Measurements from ENCODE around the gene GPR35. TPM values are rescaled to one million over a fixed set of nuclear protein-coding genes. Genes with fewer than 3 reads are reported as not detected.

Gene GPR35
- total and polyA plus RNA-seq, 2 of the 13 experiments (the other 11 are each of a cell fraction or from before 2014, with no cell fraction given) = 27.1 to 44.2 TPM

- no peak; the same call in none of the 2 replicates for TF ChIP-seq ZNF724P (CRISPR knock-in tag; IDR thresholded peaks at IDR 0.05; ENCODE audit: borderline replicate concordance)
- TF ChIP-seq ATF4 (CRISPR knock-in tag; IDR thresholded peaks at IDR 0.05) = peak in 1 of 2 experiments; percentile 85; a peak in 2 of 4 replicates
- TF ChIP-seq ZNF101 (CRISPR knock-in tag; IDR thresholded peaks at IDR 0.05; ENCODE audit: borderline replicate concordance, low read depth) = no peak
- TF ChIP-seq ZNF292 (CRISPR knock-in tag; IDR thresholded peaks at IDR 0.05; ENCODE audit: borderline replicate concordance, low read depth) = no peak
- TF ChIP-seq SOX6 (IDR thresholded peaks at IDR 0.05) = no peak
- TF ChIP-seq SOX6 (CRISPR knock-in tag; IDR thresholded peaks at IDR 0.05) = peak; percentile 79
- peak; percentile 74 for TF ChIP-seq PITX1 (CRISPR knock-in tag; IDR thresholded peaks at IDR 0.05)
- no peak for TF ChIP-seq MBNL3 (CRISPR knock-in tag; conservative IDR thresholded peaks at IDR 0.05)
- TF ChIP-seq ZNF713 (CRISPR knock-in tag; IDR thresholded peaks at IDR 0.05) = 0 out of 2 replicates have a peak, but pooled peaks have one; percentile 63
- no peak for TF ChIP-seq CC2D1A (CRISPR knock-in tag; IDR thresholded peaks at IDR 0.05)
- TF ChIP-seq HOXA3 (CRISPR knock-in tag; IDR thresholded peaks at IDR 0.05) = peak; percentile 95
- no peak; the same call in 1 of the 2 replicates for TF ChIP-seq NKX3-1 (CRISPR knock-in tag; IDR thresholded peaks at IDR 0.05)
- TF ChIP-seq SMYD3 (CRISPR knock-in tag; IDR thresholded peaks at IDR 0.05) = no peak
- no peak for TF ChIP-seq RNF219 (CRISPR knock-in tag; IDR thresholded peaks at IDR 0.05)
- TF ChIP-seq KDM3A (CRISPR knock-in tag; IDR thresholded peaks at IDR 0.05; ENCODE audit: low read depth) = peak; percentile 74; the same call in 1 of the 2 replicates
- TF ChIP-seq ZNF674 (CRISPR knock-in tag; IDR thresholded peaks at IDR 0.05; ENCODE audit: low read depth) = peak; percentile 81; the same call in 1 of the 2 replicates
- TF ChIP-seq RFXANK (CRISPR knock-in tag; IDR thresholded peaks at IDR 0.05) = peak; percentile 59; the same call in 1 of the 2 replicates
- no peak for TF ChIP-seq ZNF326 (CRISPR knock-in tag; IDR thresholded peaks at IDR 0.05; ENCODE audit: borderline replicate concordance)
- TF ChIP-seq ZNF775 (CRISPR knock-in tag; IDR thresholded peaks at IDR 0.05; ENCODE audit: borderline replicate concordance) = no peak; the same call in 1 of the 2 replicates
- peak; percentile 17 for TF ChIP-seq HNRNPK (IDR thresholded peaks at IDR 0.05; ENCODE audit: low read depth, low read length, poor library complexity, severe bottlenecking)
- no peak for TF ChIP-seq FIP1L1 (IDR thresholded peaks at IDR 0.05; ENCODE audit: borderline replicate concordance, insufficient read depth, low read depth, low read length)
- peak; percentile 78 for TF ChIP-seq ELF3 (CRISPR knock-in tag; IDR thresholded peaks at IDR 0.05)
- TF ChIP-seq, protein P1, sequence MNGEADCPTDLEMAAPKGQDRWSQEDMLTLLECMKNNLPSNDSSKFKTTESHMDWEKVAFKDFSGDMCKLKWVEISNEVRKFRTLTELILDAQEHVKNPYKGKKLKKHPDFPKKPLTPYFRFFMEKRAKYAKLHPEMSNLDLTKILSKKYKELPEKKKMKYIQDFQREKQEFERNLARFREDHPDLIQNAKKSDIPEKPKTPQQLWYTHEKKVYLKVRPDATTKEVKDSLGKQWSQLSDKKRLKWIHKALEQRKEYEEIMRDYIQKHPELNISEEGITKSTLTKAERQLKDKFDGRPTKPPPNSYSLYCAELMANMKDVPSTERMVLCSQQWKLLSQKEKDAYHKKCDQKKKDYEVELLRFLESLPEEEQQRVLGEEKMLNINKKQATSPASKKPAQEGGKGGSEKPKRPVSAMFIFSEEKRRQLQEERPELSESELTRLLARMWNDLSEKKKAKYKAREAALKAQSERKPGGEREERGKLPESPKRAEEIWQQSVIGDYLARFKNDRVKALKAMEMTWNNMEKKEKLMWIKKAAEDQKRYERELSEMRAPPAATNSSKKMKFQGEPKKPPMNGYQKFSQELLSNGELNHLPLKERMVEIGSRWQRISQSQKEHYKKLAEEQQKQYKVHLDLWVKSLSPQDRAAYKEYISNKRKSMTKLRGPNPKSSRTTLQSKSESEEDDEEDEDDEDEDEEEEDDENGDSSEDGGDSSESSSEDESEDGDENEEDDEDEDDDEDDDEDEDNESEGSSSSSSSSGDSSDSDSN (CRISPR knock-in tag; IDR thresholded peaks at IDR 0.05) = peak; percentile 63
- TF ChIP-seq KDM5A (IDR thresholded peaks at IDR 0.05; ENCODE audit: borderline replicate concordance, low read length) = peak; percentile 81; the same call in 1 of the 2 replicates
- TF ChIP-seq FLYWCH1 (CRISPR knock-in tag; IDR thresholded peaks at IDR 0.05) = no peak
These were observed 38.9 kb upstream of the GPR35 start, which contains the start of gene CAPN10 (continued) for GRCh38 chr2:240586198-240586918.
